AG04449 (cell line): Measurements from ENCODE around the gene DYNC1I2.

Source experiments
- CTCF ChIA-PET: fragments of 350-600 bp; formaldehyde crosslinking; extraction: SDS; loops from one replicate; lab custom pipeline; 2021; ENCODE audit warnings: antibody characterized with exemption; lab: Yijun Ruan, JAX
- POLR2A ChIA-PET: fragments of 400-600, 350-600 bp; formaldehyde crosslinking; extraction: SDS; loops from one replicate; lab custom pipeline; 2020; ENCODE audit warnings: antibody characterized with exemption, inconsistent platforms; lab: Yijun Ruan, JAX
- DNase-seq: peaks from one replicate; pipeline ENCODE4 v3.0.0-alpha.2; 2010; ENCODE audit warnings: low read depth, low spot score
- H3K4me3 ChIP-seq: 2 replicates; pipeline ENCODE4 v1.5.1; 2011; ENCODE audit warnings: low read depth, mild to moderate bottlenecking, control low read depth, low read length
- TF ChIP-seq, protein P1 (sequence below): IDR thresholded peaks from one replicate; pipeline ENCODE4 v1.5.1; 2011; ENCODE audit warnings: mild to moderate bottlenecking, moderate library complexity, low read length, control low read depth, inconsistent platforms; ENCODE audit not compliant: insufficient read depth; ENCODE audit errors: missing control alignments

The DYNC1I2 gene

DNA sequence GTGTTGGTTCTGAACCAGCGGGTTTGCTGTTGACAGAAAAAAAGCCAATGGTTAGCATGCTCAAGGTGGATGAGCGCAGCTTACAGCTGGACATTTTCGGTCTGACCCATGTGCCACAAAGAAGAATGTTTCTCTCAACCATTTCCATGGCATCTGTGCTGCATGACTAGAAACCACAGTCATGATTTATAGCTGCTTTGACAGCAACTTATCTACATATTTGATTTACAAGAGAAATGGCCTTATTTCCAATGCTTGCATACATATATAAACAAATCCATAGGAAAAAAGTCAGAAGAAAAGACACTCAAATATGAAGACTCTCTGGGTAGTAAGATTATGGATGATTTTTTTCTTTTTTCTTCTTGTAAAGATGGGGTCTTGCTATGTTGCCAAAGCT, 98.2 kb downstream of the DYNC1I2 start:
- TF ChIP-seq, protein P1, sequence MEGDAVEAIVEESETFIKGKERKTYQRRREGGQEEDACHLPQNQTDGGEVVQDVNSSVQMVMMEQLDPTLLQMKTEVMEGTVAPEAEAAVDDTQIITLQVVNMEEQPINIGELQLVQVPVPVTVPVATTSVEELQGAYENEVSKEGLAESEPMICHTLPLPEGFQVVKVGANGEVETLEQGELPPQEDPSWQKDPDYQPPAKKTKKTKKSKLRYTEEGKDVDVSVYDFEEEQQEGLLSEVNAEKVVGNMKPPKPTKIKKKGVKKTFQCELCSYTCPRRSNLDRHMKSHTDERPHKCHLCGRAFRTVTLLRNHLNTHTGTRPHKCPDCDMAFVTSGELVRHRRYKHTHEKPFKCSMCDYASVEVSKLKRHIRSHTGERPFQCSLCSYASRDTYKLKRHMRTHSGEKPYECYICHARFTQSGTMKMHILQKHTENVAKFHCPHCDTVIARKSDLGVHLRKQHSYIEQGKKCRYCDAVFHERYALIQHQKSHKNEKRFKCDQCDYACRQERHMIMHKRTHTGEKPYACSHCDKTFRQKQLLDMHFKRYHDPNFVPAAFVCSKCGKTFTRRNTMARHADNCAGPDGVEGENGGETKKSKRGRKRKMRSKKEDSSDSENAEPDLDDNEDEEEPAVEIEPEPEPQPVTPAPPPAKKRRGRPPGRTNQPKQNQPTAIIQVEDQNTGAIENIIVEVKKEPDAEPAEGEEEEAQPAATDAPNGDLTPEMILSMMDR, result no peak
- ChIA-PET POLR2A (no interaction called here), CTCF (interaction anchor here (3.6 kb wide), 1 partner anchor 25 kb away, joined by 8 read pairs; no protein-coding TSS in a partner anchor)
- H3K4me3 ChIP-seq, result no peak overlapping the region
- no peak for DNase-seq

DNA sequence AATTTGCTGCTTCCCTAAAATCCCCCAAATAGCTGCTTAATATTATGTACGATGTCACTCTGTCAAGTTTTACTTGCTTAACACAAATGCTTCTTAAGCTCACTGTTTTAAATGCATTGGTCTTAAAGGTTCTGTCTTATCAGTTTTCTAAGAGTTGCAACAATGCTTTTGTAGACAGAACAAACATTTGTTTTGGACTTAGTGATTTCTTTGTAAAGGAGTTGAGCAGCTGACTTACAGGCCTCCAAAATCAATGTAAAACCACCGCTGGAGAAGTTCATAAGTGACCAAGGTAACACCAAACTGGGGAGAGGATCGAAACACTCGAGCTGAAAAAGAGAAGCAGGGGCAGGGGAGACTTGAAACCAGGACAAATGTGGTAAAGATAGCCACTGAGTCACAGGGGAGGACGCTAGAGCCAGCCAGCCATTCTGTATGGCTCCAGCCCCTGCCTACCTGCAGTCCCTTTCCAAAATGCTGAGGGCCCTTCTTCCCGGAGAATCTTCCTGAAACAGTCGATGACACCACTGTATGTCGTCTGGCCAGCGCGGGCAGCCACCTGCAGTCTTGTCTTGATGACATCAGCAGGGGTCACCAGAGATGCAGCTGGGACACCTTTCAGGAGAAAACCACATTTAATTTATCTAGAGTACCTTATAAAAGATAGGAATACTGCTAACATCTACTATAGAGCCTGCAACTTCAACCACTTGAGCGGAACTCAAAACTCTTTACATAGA, 100.2 kb downstream of the DYNC1I2 start:
- TF ChIP-seq, protein P1, result no peak
- ChIA-PET POLR2A (no interaction called here), CTCF (interaction anchor here (0.9 to 3.6 kb wide), 3 partner anchors 10 to 316 kb away, joined by 3 to 8 read pairs (median 4); no protein-coding TSS in a partner anchor)
- no peak overlapping the region for H3K4me3 ChIP-seq
- no peak for DNase-seq

- TF ChIP-seq, protein P1, result no peak
- POLR2A ChIA-PET, result no interaction called here
- H3K4me3 ChIP-seq, result no peak overlapping the region
- DNase-seq, result no peak
- CTCF ChIA-PET, result no interaction called here
Observed at GRCh38 chr2:171788316-171788993, 101.2 kb downstream of the DYNC1I2 start.

GRCh38 chr2:171789956-171790355, 102.7 kb downstream of the DYNC1I2 start:
- CTCF ChIA-PET, result interaction anchor here (0.8 to 1.8 kb wide), 2 partner anchors 89 to 316 kb away, joined by 3 to 8 read pairs; no protein-coding TSS in a partner anchor
- POLR2A ChIA-PET, result no interaction called here
- H3K4me3 ChIP-seq, result no peak overlapping the region
- TF ChIP-seq, protein P1, result no peak
- DNase-seq, result no peak

DNA sequence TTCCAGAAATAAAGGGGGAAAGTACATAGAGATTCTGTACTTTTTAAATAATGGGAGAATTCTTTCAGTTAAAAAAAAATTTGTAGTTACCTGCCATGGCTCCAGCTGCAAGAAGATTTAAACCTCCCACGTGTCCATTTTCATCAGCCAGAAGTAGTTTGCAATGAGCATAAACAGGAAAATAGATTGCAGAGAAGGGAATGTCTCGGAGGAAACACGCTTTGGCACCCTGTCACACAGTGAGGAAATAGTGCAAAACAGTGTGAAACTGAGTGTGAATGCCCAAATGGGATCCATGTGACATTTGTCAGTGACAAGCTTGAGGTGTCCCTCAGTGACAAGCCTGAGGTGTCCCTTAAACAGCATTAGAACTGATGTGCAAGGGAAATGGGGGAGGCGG, 104.1 kb downstream of the DYNC1I2 start:
- TF ChIP-seq, protein P1, result no peak
- POLR2A ChIA-PET, result no interaction called here
- DNase-seq, result no peak
- no peak overlapping the region for H3K4me3 ChIP-seq
- CTCF ChIA-PET, result interaction anchor here (0.9 to 3.9 kb wide), 4 partner anchors 12 to 336 kb away, joined by 3 to 15 read pairs (median 6); no protein-coding TSS in a partner anchor

GRCh38 chr2:171792157-171792556, 104.9 kb downstream of the DYNC1I2 start:
- ChIA-PET POLR2A (no interaction called here), CTCF (interaction anchor here (0.9 to 3.9 kb wide), 3 partner anchors 11 to 335 kb away, joined by 3 to 15 read pairs (median 3); no protein-coding TSS in a partner anchor)
- DNase-seq, result no peak
- H3K4me3 ChIP-seq, result no peak overlapping the region
- TF ChIP-seq, protein P1, result no peak
